Mesothelial cell of epicardium (in vitro differentiated cells): ENCODE data around the gene SEMA5A. TPM values are rescaled to one million over a fixed set of nuclear protein-coding genes. Genes with fewer than 3 reads are reported as not detected.
A peak's percentile ranks its signal among the peaks of the same experiment; 100 is the strongest.

Experiments used
- DNase-seq, 2 experiments: peaks; one replicate each; pipeline ENCODE4 v3.0.0; 2021; ENCODE audit warnings: low spot score in 2 of 2; ENCODE audit not compliant: unreplicated experiment in 2 of 2
- H3K27ac Mint-ChIP-seq: 2 replicates; pipeline ENCODE4 v1.8.0; 2021; ENCODE audit warnings: mixed read lengths
- H3K27me3 Mint-ChIP-seq: 2 replicates; pipeline ENCODE4 v1.8.0; 2021; ENCODE audit warnings: low read depth, mixed read lengths
- H3K36me3 Mint-ChIP-seq: 2 replicates; pipeline ENCODE4 v1.8.0; 2021; ENCODE audit warnings: mixed read lengths
- H3K4me1 Mint-ChIP-seq: 2 replicates; pipeline ENCODE4 v1.8.0; 2021; ENCODE audit warnings: mixed read lengths
- H3K4me3 Mint-ChIP-seq: 2 replicates; pipeline ENCODE4 v1.8.0; 2021; ENCODE audit warnings: mild to moderate bottlenecking, moderate library complexity, mixed read lengths
- H3K9me3 Mint-ChIP-seq: 2 replicates; pipeline ENCODE4 v1.8.0; 2021; ENCODE audit warnings: mixed read lengths
- total RNA-seq: library from RNA; stranded (reverse); gene quantifications from 3 replicates; pipeline ENCODE4 v1.2.1, GENCODE V29; 2021
- TF ChIP-seq, protein P1 (sequence below): fragments of 200-600 bp; sonication (generic); IDR thresholded peaks from one replicate; pipeline ENCODE4 v1.5.0; 2021; ENCODE audit warnings: antibody characterized with exemption; ENCODE audit not compliant: unreplicated experiment

The SEMA5A gene
- total RNA-seq, 1 donor from 2014 or later: 26.7 TPM

DNA sequence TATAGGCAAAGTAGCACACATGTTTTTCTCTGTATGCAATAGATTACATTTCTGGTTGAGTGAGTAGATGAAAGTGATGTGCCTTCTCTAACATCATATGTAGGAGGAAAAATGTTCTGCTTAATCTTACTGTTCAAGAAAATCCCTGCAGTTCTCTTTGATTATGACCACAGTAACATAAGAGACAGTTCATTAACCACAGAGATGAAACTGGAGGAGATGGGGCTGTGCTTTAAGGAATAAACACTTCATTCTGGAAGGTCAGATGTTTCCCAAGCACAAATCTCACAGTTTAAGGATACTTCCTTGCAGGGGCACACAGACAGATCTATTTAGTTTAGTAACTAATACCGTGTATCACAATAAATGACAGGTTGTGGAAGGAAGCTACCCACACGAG lies 150.2 kb downstream of the SEMA5A start:
- H3K4me3 Mint-ChIP-seq: no peak overlapping the region
- no peaks in the 10 kb centered on the region for H3K27me3 Mint-ChIP-seq
- H3K27ac Mint-ChIP-seq: no peak overlapping the region
- peaks cover 7% of the 10 kb centered on the region for H3K4me1 Mint-ChIP-seq
- peaks cover 13% of the 10 kb centered on the region for H3K9me3 Mint-ChIP-seq
- no peak for DNase-seq
- no peaks in the 10 kb centered on the region for H3K36me3 Mint-ChIP-seq
- TF ChIP-seq, protein P1, sequence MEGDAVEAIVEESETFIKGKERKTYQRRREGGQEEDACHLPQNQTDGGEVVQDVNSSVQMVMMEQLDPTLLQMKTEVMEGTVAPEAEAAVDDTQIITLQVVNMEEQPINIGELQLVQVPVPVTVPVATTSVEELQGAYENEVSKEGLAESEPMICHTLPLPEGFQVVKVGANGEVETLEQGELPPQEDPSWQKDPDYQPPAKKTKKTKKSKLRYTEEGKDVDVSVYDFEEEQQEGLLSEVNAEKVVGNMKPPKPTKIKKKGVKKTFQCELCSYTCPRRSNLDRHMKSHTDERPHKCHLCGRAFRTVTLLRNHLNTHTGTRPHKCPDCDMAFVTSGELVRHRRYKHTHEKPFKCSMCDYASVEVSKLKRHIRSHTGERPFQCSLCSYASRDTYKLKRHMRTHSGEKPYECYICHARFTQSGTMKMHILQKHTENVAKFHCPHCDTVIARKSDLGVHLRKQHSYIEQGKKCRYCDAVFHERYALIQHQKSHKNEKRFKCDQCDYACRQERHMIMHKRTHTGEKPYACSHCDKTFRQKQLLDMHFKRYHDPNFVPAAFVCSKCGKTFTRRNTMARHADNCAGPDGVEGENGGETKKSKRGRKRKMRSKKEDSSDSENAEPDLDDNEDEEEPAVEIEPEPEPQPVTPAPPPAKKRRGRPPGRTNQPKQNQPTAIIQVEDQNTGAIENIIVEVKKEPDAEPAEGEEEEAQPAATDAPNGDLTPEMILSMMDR: no peak

DNA sequence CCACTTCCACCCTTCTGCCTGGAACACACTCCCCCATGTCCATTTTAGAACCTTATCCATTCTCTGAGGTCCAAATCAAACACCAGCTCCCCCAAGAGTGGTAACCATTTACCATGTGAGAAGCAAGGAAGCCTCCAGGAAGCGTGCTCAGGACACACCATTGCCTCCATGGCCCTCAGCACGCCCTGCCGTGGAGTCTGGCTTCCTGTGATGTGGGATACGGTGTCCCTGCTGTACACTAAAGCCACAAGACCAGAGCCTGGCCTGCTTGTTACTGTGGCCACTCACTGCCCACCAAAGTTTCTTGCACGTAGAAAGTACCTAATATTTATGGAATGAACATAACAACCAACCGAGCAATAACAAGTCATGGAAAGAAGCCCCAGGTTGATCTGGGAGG lies 151.7 kb downstream of the SEMA5A start:
- DNase-seq: no peak
- Mint-ChIP-seq H3K4me1 (peaks cover 19% of the 10 kb centered on the region), H3K4me3 (no peak overlapping the region), H3K36me3 (no peaks in the 10 kb centered on the region), H3K27me3 (no peaks in the 10 kb centered on the region), H3K9me3 (peaks cover 12% of the 10 kb centered on the region), H3K27ac (no peak overlapping the region)
- TF ChIP-seq, protein P1: no peak

DNA sequence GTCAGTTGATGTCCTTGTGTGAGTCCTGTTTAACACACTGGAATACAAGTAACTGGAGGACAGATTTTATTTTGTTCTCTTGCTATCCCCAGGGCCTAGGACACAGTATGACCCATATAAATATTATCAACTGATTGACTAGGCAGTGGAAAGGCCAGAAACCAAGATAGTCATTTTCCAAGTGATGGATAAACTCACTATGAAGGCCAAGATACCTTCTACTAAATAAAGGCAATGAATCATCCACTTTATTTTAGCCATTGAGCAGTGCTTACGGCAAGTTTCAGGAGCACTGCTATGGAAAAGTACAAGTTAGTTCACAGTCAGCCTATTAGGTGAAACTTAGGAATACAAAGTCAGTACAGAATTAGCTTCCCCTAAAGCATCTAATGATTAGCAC lies 153.2 kb downstream of the SEMA5A start:
- Mint-ChIP-seq H3K4me3 (no peak overlapping the region), H3K4me1 (peaks cover 28% of the 10 kb centered on the region), H3K9me3 (peaks cover 13% of the 10 kb centered on the region), H3K27ac (no peak overlapping the region), H3K27me3 (no peaks in the 10 kb centered on the region), H3K36me3 (no peaks in the 10 kb centered on the region)
- DNase-seq: no peak
- TF ChIP-seq, protein P1: no peak

DNA sequence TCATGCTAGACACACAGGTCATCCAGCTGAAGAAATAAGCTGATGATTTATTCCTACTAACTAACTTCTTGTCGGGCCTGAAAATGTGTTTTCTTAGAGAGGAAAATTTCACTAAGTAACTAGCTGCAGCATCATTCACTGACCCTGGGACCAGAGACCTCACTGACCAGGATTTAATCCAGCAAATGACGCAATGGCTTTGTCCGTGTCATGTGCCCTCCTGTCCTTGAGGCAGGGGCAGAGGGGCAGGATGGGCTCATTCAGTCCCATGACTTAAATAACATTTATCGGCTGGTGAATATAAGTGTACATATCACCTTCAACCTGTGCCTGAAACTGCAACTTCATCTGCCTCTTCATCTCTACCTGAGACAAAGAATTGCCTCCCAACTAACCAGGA lies 154.8 kb downstream of the SEMA5A start:
- no peak for DNase-seq
- Mint-ChIP-seq H3K27ac (no peak overlapping the region), H3K4me1 (peaks cover 36% of the 10 kb centered on the region), H3K27me3 (no peaks in the 10 kb centered on the region), H3K9me3 (peaks cover 9% of the 10 kb centered on the region), H3K36me3 (no peaks in the 10 kb centered on the region), H3K4me3 (no peak overlapping the region)
- TF ChIP-seq, protein P1: no peak

DNA sequence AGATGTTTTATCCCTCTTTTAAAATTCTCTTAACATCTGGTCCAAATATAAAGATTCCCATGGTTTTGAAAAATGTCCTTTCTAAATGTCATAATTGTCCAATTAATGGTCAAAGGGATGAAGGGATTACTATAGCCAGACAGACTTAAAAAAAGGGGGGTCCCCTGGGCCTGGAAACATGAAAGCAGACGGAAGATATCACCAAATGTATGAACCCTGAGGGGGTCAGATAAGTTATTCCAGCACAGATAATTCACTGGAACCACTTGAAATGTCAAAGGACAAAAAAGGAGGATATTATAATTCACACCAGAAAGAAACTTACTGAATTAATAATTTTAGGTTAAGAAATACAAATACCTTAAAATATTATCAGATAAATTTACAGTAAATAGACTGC lies 155.8 kb downstream of the SEMA5A start:
- Mint-ChIP-seq H3K9me3 (peaks cover 9% of the 10 kb centered on the region), H3K4me3 (no peak overlapping the region), H3K36me3 (no peaks in the 10 kb centered on the region), H3K27ac (peak overlapping the region; percentile 81), H3K27me3 (no peaks in the 10 kb centered on the region), H3K4me1 (peaks cover 33% of the 10 kb centered on the region)
- no peak for DNase-seq
- TF ChIP-seq, protein P1: no peak
